ENCODE measurements around the gene CETP.

- TF ChIP-seq POLR2A (IDR thresholded peaks at IDR 0.05), result no peak
- no peak for TF ChIP-seq CTCF (IDR thresholded peaks at IDR 0.05 in 4 of 5, conservative IDR thresholded peaks at IDR 0.05 in 1 of 5)
Measured at GRCh38 chr16:56981729-56982271, 20.1 kb downstream of the CETP start.
